Body of pancreas (tissue), 4 donors: Measurements from ENCODE around the gene MMP20. TPM values are rescaled to one million over a fixed set of nuclear protein-coding genes. Genes with fewer than 3 reads are reported as not detected.

ENCODE experiments used
- ATAC-seq: fragments of 150-250 bp; one replicate; pipeline ENCODE4 v1.9.1; 2016
- DNase-seq, 4 donors: peaks; one replicate each; pipeline ENCODE4 v3.0.0-alpha.2; 2019
- H3K27ac ChIP-seq, 4 donors: fragments of 200-600 bp; sonication (generic); 1 replicate in 3 of 4; 2 replicates in 1 of 4; pipeline versions ENCODE4 v1.5.1 to v1.6.1; 2016 to 2019; ENCODE audit warnings: mild to moderate bottlenecking in 1 of 4, mixed read lengths in 1 of 4, moderate library complexity in 1 of 4
- H3K27me3 ChIP-seq, 2 donors: fragments of 200-600 bp; sonication (generic); one replicate each; pipeline ENCODE4 v1.6.0; 2016; ENCODE audit warnings: mild to moderate bottlenecking in 1 of 2
- H3K36me3 ChIP-seq, 2 donors: fragments of 200-600 bp; sonication (generic); replicated peaks in 1 of 2; 2 replicates each; pipeline ENCODE4 v1.5.1; 2016; ENCODE audit warnings: low read depth in 2 of 2; ENCODE audit not compliant: insufficient read depth in 1 of 2
- H3K4me1 ChIP-seq: fragments of 200-600 bp; sonication (generic); one replicate; pipeline ENCODE4 v1.6.0; 2016
- H3K4me3 ChIP-seq, 2 donors: fragments of 200-600 bp; sonication (generic); 1 replicate in 1 of 2; 2 replicates in 1 of 2; pipeline ENCODE4 v1.5.1; 2016 to 2019
- H3K9me3 ChIP-seq, 3 donors: fragments of 200-600 bp; sonication (generic); 1 replicate in 2 of 3; 2 replicates in 1 of 3; pipeline ENCODE4 v1.5.1; 2016
- POLR2A ChIP-seq, 3 donors: fragments of 450-650 bp; IDR thresholded peaks; one replicate each; pipeline ENCODE4 v1.6.1; 2016; ENCODE audit warnings: antibody characterized with exemption in 3 of 3, mild to moderate bottlenecking in 2 of 3
- WGBS, 2 donors: methylation state at CpG; one replicate each; pipeline ENCODE4 v1.1.5; 2017; 5-methylcytosine and 5-hydroxymethylcytosine counted together
- intact Hi-C: fragments of 100-400 bp; cut with DNase I; formaldehyde crosslinking; loops from one replicate; pipeline ENCODE4 v1.15.1; 2023
- total RNA-seq, 2 donors: library from RNA; depleted of rRNA; stranded (reverse); fragments of >200 nt; gene quantifications; one replicate each; pipeline ENCODE4 v1.1.0, GENCODE V29; 2016
- TF ChIP-seq, protein P1 (sequence below), 7 experiments: fragments of 450-650 bp in 4 of 7; fragments of 200-600 bp in 3 of 7; sonication (generic) in 3 of 7; IDR thresholded peaks; one replicate each; pipeline ENCODE4 v1.5.1; 2016 to 2019; ENCODE audit warnings: antibody characterized with exemption in 7 of 7

Gene MMP20
- total RNA-seq, 2 donors from 2014 or later = not detected

DNA sequence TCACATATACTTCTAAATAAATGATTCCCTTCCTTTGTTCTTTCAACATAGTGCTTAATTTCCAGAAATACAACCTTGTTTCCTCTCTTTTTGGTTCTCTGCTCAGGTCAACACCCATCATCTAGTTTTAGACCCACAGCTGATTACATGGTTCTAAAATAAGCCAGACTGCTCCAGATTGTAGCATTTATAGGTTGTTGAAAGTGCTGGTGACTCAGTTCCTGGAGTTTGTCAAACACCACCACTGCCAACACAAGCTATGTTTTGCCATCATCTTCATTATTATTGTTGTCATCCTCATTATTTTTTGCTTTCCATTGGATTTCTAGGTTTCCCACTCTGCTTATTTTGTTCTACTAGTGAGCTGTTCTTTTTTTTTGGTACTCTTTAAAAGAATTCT, 22.3 kb upstream of the MMP20 start:
- Histone ChIP-seq H3K4me1 (no peaks in the 10 kb centered on the region), H3K27ac (no peak overlapping the region), H3K4me3 (no peak overlapping the region), H3K27me3 (no peaks in the 10 kb centered on the region), H3K36me3 (no peaks in the 10 kb centered on the region), H3K9me3 (no peaks in the 10 kb centered on the region)
- DNase-seq (no peak), ATAC-seq (no peak)
- intact Hi-C loops = no loop called here
- TF ChIP-seq, protein P1, sequence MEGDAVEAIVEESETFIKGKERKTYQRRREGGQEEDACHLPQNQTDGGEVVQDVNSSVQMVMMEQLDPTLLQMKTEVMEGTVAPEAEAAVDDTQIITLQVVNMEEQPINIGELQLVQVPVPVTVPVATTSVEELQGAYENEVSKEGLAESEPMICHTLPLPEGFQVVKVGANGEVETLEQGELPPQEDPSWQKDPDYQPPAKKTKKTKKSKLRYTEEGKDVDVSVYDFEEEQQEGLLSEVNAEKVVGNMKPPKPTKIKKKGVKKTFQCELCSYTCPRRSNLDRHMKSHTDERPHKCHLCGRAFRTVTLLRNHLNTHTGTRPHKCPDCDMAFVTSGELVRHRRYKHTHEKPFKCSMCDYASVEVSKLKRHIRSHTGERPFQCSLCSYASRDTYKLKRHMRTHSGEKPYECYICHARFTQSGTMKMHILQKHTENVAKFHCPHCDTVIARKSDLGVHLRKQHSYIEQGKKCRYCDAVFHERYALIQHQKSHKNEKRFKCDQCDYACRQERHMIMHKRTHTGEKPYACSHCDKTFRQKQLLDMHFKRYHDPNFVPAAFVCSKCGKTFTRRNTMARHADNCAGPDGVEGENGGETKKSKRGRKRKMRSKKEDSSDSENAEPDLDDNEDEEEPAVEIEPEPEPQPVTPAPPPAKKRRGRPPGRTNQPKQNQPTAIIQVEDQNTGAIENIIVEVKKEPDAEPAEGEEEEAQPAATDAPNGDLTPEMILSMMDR (IDR thresholded peaks at IDR 0.05) = no peak
- no peak for TF ChIP-seq POLR2A (IDR thresholded peaks at IDR 0.05)

DNA sequence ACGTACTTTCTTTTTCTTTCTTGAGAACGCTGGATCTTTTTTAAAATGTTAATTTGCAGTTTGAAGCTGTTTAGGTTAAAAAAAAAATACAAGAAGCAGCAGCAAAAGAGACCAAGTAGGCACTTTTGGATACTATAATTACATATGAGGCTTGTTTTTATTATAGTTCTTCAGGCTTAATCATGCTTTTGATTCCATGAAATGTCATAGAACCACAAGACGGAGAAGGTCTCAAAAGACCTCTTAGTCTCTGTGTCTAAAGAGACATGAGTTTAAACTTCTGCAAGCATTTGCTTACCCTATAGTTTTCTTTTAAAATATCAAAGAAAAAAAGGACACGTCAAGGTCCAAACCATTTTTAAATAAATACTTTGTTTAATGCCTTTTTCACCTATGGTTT, 18.8 kb upstream of the MMP20 start:
- no peaks in the 10 kb centered on the region for H3K27me3 ChIP-seq
- ATAC-seq = no peak
- H3K27ac ChIP-seq = no peak overlapping the region
- no peaks in the 10 kb centered on the region for H3K9me3 ChIP-seq
- no peaks in the 10 kb centered on the region for H3K36me3 ChIP-seq
- no peak overlapping the region for H3K4me3 ChIP-seq
- intact Hi-C loops = no loop called here
- DNase-seq = no peak
- no peaks in the 10 kb centered on the region for H3K4me1 ChIP-seq
- no peak for TF ChIP-seq POLR2A (IDR thresholded peaks at IDR 0.05)
- TF ChIP-seq, protein P1 (IDR thresholded peaks at IDR 0.05) = no peak
- WGBS, 2 donors = 75 to 81% methylated on average over 4 of the region's 4 CpGs

DNA sequence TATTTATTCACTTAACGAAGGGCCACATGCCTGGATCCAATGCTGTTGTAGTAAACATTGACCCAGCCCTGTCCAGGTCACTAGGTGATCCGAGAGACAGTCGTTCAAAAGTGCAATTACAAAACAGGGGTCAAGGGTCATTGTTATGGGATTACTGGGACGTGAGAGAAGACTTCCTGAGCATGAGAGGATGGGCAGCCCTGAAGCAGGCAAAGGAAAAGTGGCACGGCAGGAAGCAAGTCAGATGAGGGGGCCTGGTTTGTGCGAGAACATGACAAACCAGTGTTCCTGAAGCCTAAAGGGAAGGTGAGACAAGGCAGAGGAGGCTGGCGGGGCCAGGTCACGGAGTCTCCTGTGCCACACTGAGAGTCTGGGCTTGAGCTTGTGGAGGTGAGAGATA, 15.8 kb upstream of the MMP20 start:
- intact Hi-C loops = no loop called here
- no peak for DNase-seq
- WGBS, 2 donors = 41 to 49% methylated on average over 8 of the region's 8 CpGs
- no peak overlapping the region for H3K27ac ChIP-seq
- H3K4me3 ChIP-seq = no peak overlapping the region
- ATAC-seq = no peak
- H3K27me3 ChIP-seq = no peaks in the 10 kb centered on the region
- no peak for TF ChIP-seq POLR2A (IDR thresholded peaks at IDR 0.05)
- H3K4me1 ChIP-seq = no peaks in the 10 kb centered on the region
- no peaks in the 10 kb centered on the region for H3K36me3 ChIP-seq
- no peaks in the 10 kb centered on the region for H3K9me3 ChIP-seq

DNA sequence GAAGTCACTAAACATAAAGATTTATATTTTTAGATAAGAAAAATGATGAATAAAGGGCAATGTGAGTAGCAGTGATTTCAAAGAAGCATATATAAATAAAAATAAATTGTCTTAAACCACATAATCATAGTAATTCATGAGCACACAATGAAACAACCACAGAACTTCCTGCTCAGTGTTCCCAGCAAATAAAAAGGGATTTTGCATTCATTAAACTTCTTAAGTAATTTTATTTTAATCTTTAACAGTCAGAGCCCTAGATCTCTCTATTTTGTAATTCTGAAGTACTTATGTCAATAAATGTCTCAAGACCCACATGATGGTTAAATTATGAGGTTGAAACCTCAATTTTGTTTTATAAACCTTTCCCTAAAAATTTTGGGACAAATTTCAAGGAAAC, 14.5 kb upstream of the MMP20 start:
- H3K4me3 ChIP-seq = no peak overlapping the region
- no peak overlapping the region for H3K27ac ChIP-seq
- no peaks in the 10 kb centered on the region for H3K9me3 ChIP-seq
- TF ChIP-seq, protein P1 (IDR thresholded peaks at IDR 0.05) = no peak
- TF ChIP-seq POLR2A (IDR thresholded peaks at IDR 0.05) = no peak
- intact Hi-C loops = no loop called here
- ATAC-seq = no peak
- H3K36me3 ChIP-seq = no peaks in the 10 kb centered on the region
- H3K4me1 ChIP-seq = no peaks in the 10 kb centered on the region
- DNase-seq = no peak
- no peaks in the 10 kb centered on the region for H3K27me3 ChIP-seq

DNA sequence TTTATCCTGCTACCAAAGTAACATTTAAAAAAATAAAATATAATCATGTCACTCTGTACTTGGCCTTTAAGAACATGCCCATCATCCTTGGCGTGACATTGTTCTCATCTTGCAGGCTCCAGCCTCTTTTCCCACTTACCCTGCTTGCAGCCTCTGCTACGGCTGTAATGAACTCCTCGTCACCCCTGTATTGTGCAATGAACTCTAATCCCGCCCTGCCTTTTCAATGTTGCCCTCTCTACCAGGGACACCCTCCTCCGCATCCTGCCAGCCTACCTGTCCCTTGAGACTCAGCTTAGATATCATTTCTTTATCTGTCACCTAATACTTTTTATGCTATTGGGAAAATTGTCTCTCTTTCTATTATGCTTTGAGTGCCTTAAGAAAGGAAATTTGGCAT, 12.6 kb upstream of the MMP20 start:
- Histone ChIP-seq H3K36me3 (no peaks in the 10 kb centered on the region), H3K9me3 (no peaks in the 10 kb centered on the region), H3K4me3 (no peak overlapping the region), H3K27ac (no peak overlapping the region), H3K27me3 (no peaks in the 10 kb centered on the region), H3K4me1 (no peaks in the 10 kb centered on the region)
- WGBS, 2 donors = 67 to 73% methylated on average over 5 of the region's 5 CpGs
- ATAC-seq (no peak), DNase-seq (no peak)
- TF ChIP-seq POLR2A (IDR thresholded peaks at IDR 0.05) = no peak
- TF ChIP-seq, protein P1 (IDR thresholded peaks at IDR 0.05) = no peak
- intact Hi-C loops = no loop called here
